HepG2 (cell line): ENCODE data around the gene SYTL2. TPM values are rescaled to one million over a fixed set of nuclear protein-coding genes. Genes with fewer than 3 reads are reported as not detected.

Source experiments
- ATAC-seq: fragments of 200-7000 bp; cut with Tn5 transposase; 3 replicates; pipeline ENCODE4 v1.9.1; 2020; ENCODE audit warnings: mild to moderate bottlenecking, moderate library complexity
- BruUV-seq: library from RNA; stranded (reverse); fragments of 400-500 nt; replicated peaks from 2 replicates; lab custom pipeline; 2021; lab: Mats Ljungman, UMichigan
- CTCF ChIA-PET: fragments of 300-600 bp; formaldehyde crosslinking; extraction: SDS; loops from one replicate; lab custom pipeline; 2021; ENCODE audit warnings: low total read pairs, inconsistent platforms, low intra/inter-chr PET ratio; lab: Yijun Ruan, JAX
- POLR2A ChIA-PET: fragments of 350-600 bp; sonication (Branson Sonifier 250); formaldehyde crosslinking; loops from one replicate; lab custom pipeline; 2020; ENCODE audit warnings: antibody characterized with exemption, inconsistent platforms; lab: Yijun Ruan, JAX
- DNase-seq: peaks from one replicate; pipeline ENCODE4 v3.0.0-alpha.2; 2015; ENCODE audit warnings: low spot score
- FAIRE-seq: peaks from 3 replicates; lab custom pipeline; 2011; peaks lifted over from hg19 to GRCh38; lab: Jason Lieb, UNC
- H2AFZ ChIP-seq: one replicate; pipeline ENCODE4 v1.6.1; 2011; ENCODE audit warnings: low read length, inconsistent platforms
- H3K27ac ChIP-seq: fragments of 300-600 bp; 3 replicates; pipeline ENCODE4 v1.8.0; 2011; ENCODE audit warnings: mixed run types, mild to moderate bottlenecking, mixed read lengths, low read length, inconsistent platforms; ENCODE audit not compliant: insufficient read depth; ENCODE audit errors: extremely low read length
- H3K27me3 ChIP-seq, 2 experiments: fragments of 200-600 bp in 1 of 2; 2 replicates in 1 of 2; 3 replicates in 1 of 2; pipeline versions ENCODE4 v1.6.0 to v1.8.0; 2011; ENCODE audit warnings: low read length in 2 of 2, mild to moderate bottlenecking in 2 of 2, moderate library complexity in 2 of 2, inconsistent platforms in 1 of 2; ENCODE audit not compliant: insufficient read depth in 2 of 2, control insufficient read depth in 1 of 2
- H3K36me3 ChIP-seq, 2 experiments: fragments of 200-600 bp in 1 of 2; replicated peaks in 1 of 2; 2 replicates in 1 of 2; 3 replicates in 1 of 2; pipeline versions ENCODE4 v1.5.1 to v1.8.0; 2011; ENCODE audit warnings: low read length in 2 of 2, inconsistent platforms in 1 of 2; ENCODE audit not compliant: insufficient read depth in 2 of 2, control insufficient read depth in 1 of 2
- H3K4me1 ChIP-seq: 2 replicates; pipeline ENCODE4 v1.5.1; 2012; ENCODE audit warnings: low read length, inconsistent platforms; ENCODE audit not compliant: insufficient read depth
- H3K4me2 ChIP-seq: 2 replicates; pipeline ENCODE4 v1.6.0; 2011; ENCODE audit warnings: low read depth, low read length, inconsistent platforms
- H3K4me3 ChIP-seq, 3 experiments: fragments of 200-600 bp in 1 of 3; sonication (generic), shearing (Covaris generic) in 1 of 3; replicated peaks in 1 of 3; 2 replicates each; pipeline ENCODE4 v1.5.1; 2011 to 2016; ENCODE audit warnings: low read length in 3 of 3, inconsistent platforms in 2 of 3, low read depth in 2 of 3, mild to moderate bottlenecking in 2 of 3, control low read depth in 1 of 3, mixed read lengths in 1 of 3; ENCODE audit not compliant: insufficient read depth in 1 of 3
- H3K79me2 ChIP-seq: one replicate; pipeline ENCODE4 v1.6.1; 2011; ENCODE audit warnings: low read length, inconsistent platforms; ENCODE audit not compliant: insufficient read depth
- H3K9ac ChIP-seq: 2 replicates; pipeline ENCODE4 v1.6.0; 2011; ENCODE audit warnings: mild to moderate bottlenecking, low read depth, low read length, inconsistent platforms; ENCODE audit not compliant: insufficient read depth
- H3K9me3 ChIP-seq: 2 replicates; pipeline ENCODE4 v1.5.1; 2012; ENCODE audit warnings: mild to moderate bottlenecking, low read length
- H4K20me1 ChIP-seq: 2 replicates; pipeline ENCODE4 v1.6.0; 2011; ENCODE audit warnings: inconsistent platforms, mild to moderate bottlenecking, low read length, moderate library complexity; ENCODE audit not compliant: insufficient read depth
- HOXA3 ChIP-seq: sonication (generic); formaldehyde crosslinking; IDR thresholded peaks from 2 replicates; pipeline ENCODE4 v1.5.0; 2020; ENCODE audit warnings: missing genetic modification reagents
- MIER2 ChIP-seq: IDR thresholded peaks from 2 replicates; pipeline ENCODE4 v1.6.1; 2016; ENCODE audit warnings: missing biosample characterization, missing genetic modification reagents
- MYPOP ChIP-seq: sonication (generic); formaldehyde crosslinking; IDR thresholded peaks from 2 replicates; pipeline ENCODE4 v1.8.1; 2023; ENCODE audit warnings: mild to moderate bottlenecking, moderate library complexity, missing genetic modification reagents
- RBAK ChIP-seq: sonication (generic); formaldehyde crosslinking; IDR thresholded peaks from 2 replicates; pipeline ENCODE4 v1.5.1; 2020; ENCODE audit warnings: mild to moderate bottlenecking, missing genetic modification reagents
- ZFP36 ChIP-seq: fragments of 150-350 bp; IDR thresholded peaks from 2 replicates; pipeline ENCODE4 v1.6.1; 2018; ENCODE audit warnings: borderline replicate concordance, low read length, low read depth; ENCODE audit not compliant: partially characterized antibody
- ZNF292 ChIP-seq: sonication (generic); formaldehyde crosslinking; IDR thresholded peaks from 2 replicates; pipeline ENCODE4 v1.8.1; 2022; ENCODE audit warnings: mild to moderate bottlenecking, low read depth, missing genetic modification reagents, borderline replicate concordance
- ZNF326 ChIP-seq: sonication (generic); formaldehyde crosslinking; IDR thresholded peaks from 2 replicates; pipeline ENCODE4 v1.4.0; 2020; ENCODE audit warnings: missing genetic modification reagents, borderline replicate concordance
- ZNF782 ChIP-seq: sonication (generic); formaldehyde crosslinking; IDR thresholded peaks from 2 replicates; pipeline ENCODE4 v1.4.0; 2020; ENCODE audit warnings: missing genetic modification reagents, mild to moderate bottlenecking, borderline replicate concordance
- WGBS: methylation state at CpG from one replicate; pipeline ENCODE4 v1.1.6; 2017; ENCODE audit warnings: low lambda C conversion rate; 5-methylcytosine and 5-hydroxymethylcytosine counted together
- in situ Hi-C: cut with HindIII; loops from 2 replicates; pipeline ENCODE4 v1.10.0; 2017; ENCODE audit warnings: low pct_unique_long_range_greater_than_20kb; ENCODE audit not compliant: extremely low pct_ligation_motif_present
- intact Hi-C: fragments of 100-400 bp; cut with micrococcal nuclease; formaldehyde crosslinking; loops from one replicate; pipeline ENCODE4 v1.10.0; 2022; ENCODE audit not compliant: unreplicated experiment
- polyA plus RNA-seq, 8 experiments: library from polyadenylated mRNA; depleted of rRNA in 3 of 8; stranded (reverse) in 7 of 8; unstranded in 1 of 8; fragments of >200 nt; fragmentation: Illumina TruSeq in 4 of 8; extraction: Trizol in 4 of 8; gene quantifications; 2 replicates each; pipeline versions ENCODE4 v1.2.1 to v1.2.3, GENCODE V29; 2011 to 2016; ENCODE audit warnings: low read depth in 4 of 8, missing spikeins in 1 of 8, mixed read lengths in 1 of 8; ENCODE audit not compliant: insufficient read depth in 1 of 8
- total RNA-seq, 5 experiments: library from RNA; depleted of rRNA; stranded (reverse); fragments of >200 nt; fragmentation: Illumina TruSeq; extraction: Trizol; gene quantifications; 2 replicates each; pipeline ENCODE4 v1.2.3, GENCODE V29; 2016; ENCODE audit warnings: low read depth in 1 of 5

The SYTL2 gene
- total and polyA plus RNA-seq, 2 of the 13 experiments (the other 11 are each of a cell fraction or from before 2014, with no cell fraction given): 0.77 to 0.90 TPM

GRCh38 chr11:85737738-85738137, 73.2 kb downstream of the SYTL2 start:
- H4K20me1 ChIP-seq: no peaks in the 10 kb centered on the region
- BruUV-seq: no TSS peak
- H3K36me3 ChIP-seq: no peaks in the 10 kb centered on the region
- in situ Hi-C loops (no loop called here), intact Hi-C loops (no loop called here)
- POLR2A ChIA-PET: no interaction called here
- no peak for ATAC-seq
- DNase-seq: no peak
- no peaks in the 10 kb centered on the region for H3K4me1 ChIP-seq
- no peak overlapping the region for H3K4me3 ChIP-seq
- no peak overlapping the region for H3K9ac ChIP-seq
- no peak for TF ChIP-seq ZFP36
- no peak for TF ChIP-seq ZNF782 (CRISPR knock-in tag)
- TF ChIP-seq RBAK (CRISPR knock-in tag): no peak
- TF ChIP-seq MYPOP (CRISPR knock-in tag): no peak
- no peak for TF ChIP-seq ZNF326 (CRISPR knock-in tag)
- no peak for TF ChIP-seq ZNF292 (CRISPR knock-in tag)
- no peak for TF ChIP-seq MIER2 (CRISPR knock-in tag)
- no peak for TF ChIP-seq HOXA3
- TF ChIP-seq, all 625 proteins: peak for 0
- H3K79me2 ChIP-seq: no peaks in the 10 kb centered on the region
- 12% methylated on average over 2 of the region's 2 CpGs for WGBS
- FAIRE-seq: no peak
- no peaks in the 10 kb centered on the region; a peak in 1 of 5 replicates for H3K27me3 ChIP-seq
- no peak overlapping the region for H3K27ac ChIP-seq
- no peaks in the 10 kb centered on the region for H3K9me3 ChIP-seq
- H3K4me2 ChIP-seq: no peak overlapping the region
- CTCF ChIA-PET: no interaction called here
- no peak overlapping the region for H2AFZ ChIP-seq
